ENCODE results near the gene RAD18.

DNA sequence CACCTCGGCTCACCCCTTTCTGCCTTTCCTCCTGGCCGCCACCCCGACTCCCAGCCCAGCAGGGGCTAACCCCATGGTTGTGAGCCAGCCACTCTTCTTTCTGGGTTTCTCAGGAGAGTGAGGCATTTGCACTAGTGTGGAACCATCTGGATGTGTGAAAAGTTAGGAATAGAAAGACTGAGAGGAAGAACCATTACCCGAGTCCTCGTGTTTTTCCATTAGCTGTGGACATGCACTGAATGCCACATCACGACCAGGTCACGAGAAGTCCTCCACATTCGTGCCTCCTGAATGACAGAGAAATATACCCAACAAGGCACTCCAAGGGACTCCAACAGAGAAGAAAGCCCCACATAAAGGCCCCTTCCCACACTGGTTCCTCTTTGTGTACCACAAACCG lies 18.0 kb upstream of the RAD18 start:
- TF ChIP-seq CTCF (IDR thresholded peaks at IDR 0.05) (no peak), POLR2A (IDR thresholded peaks at IDR 0.05) (no peak), POLR2AphosphoS5 (IDR thresholded peaks at IDR 0.05) (no peak), EP300 (IDR thresholded peaks at IDR 0.05) (no peak)
